GM19043 (cell line): ENCODE measurements around the gene TUB.

Experiments
- ATAC-seq: cut with Tn5 transposase; IDR thresholded peaks from one replicate; pipeline ENCODE4 v1.9.1; 2021; ENCODE audit warnings: low read depth; ENCODE audit not compliant: unreplicated experiment

Gene TUB

GRCh38 chr11:8089791-8090510 lies 8.9 kb downstream of the TUB start:
- ATAC-seq, result no peak

GRCh38 chr11:8090756-8091155 lies 9.7 kb downstream of the TUB start:
- ATAC-seq, result no peak

GRCh38 chr11:8091721-8092120 lies 10.7 kb downstream of the TUB start:
- no peak for ATAC-seq

- peak; percentile 69 for ATAC-seq
These were observed 11.8 kb downstream of the TUB start for GRCh38 chr11:8092587-8093424.

- ATAC-seq, result no peak
These were observed 13.0 kb downstream of the TUB start for GRCh38 chr11:8093931-8094575.

GRCh38 chr11:8094656-8095055 lies 13.6 kb downstream of the TUB start:
- ATAC-seq, result no peak

GRCh38 chr11:8095371-8095770 lies 14.4 kb downstream of the TUB start:
- ATAC-seq, result no peak

GRCh38 chr11:8095806-8096522 lies 15.0 kb downstream of the TUB start:
- no peak for ATAC-seq

- ATAC-seq, result no peak
These were observed 15.6 kb downstream of the TUB start for GRCh38 chr11:8096575-8096974.

GRCh38 chr11:8097062-8097461 lies 16.1 kb downstream of the TUB start:
- no peak for ATAC-seq

GRCh38 chr11:8097468-8097867 lies 16.5 kb downstream of the TUB start:
- no peak for ATAC-seq

GRCh38 chr11:8097926-8098325 lies 16.9 kb downstream of the TUB start:
- ATAC-seq, result no peak

- no peak for ATAC-seq
These were observed 17.4 kb downstream of the TUB start for GRCh38 chr11:8098361-8098760.

GRCh38 chr11:8098879-8099278 lies 17.9 kb downstream of the TUB start:
- no peak for ATAC-seq

- peak; percentile 58 for ATAC-seq
These were observed 18.4 kb downstream of the TUB start for GRCh38 chr11:8099291-8099899.

GRCh38 chr11:8100158-8100557 lies 19.1 kb downstream of the TUB start:
- ATAC-seq, result no peak

GRCh38 chr11:8100605-8101004 lies 19.6 kb downstream of the TUB start:
- ATAC-seq, result no peak

GRCh38 chr11:8101421-8101820 lies 20.4 kb downstream of the TUB start:
- no peak for ATAC-seq

- no peak for ATAC-seq
These were observed 21.4 kb downstream of the TUB start for GRCh38 chr11:8102296-8102915.

GRCh38 chr11:8102965-8103364 lies 22.0 kb downstream of the TUB start:
- ATAC-seq, result no peak
